ENCODE data around the gene TMEM258. TPM values are rescaled to one million over a fixed set of nuclear protein-coding genes. Genes with fewer than 3 reads are reported as not detected.

Gene TMEM258
- total RNA-seq, 5 donors from 2014 or later (not counting 1 experiment from before 2014, with no cell fraction given) = 68.1 to 96.0 (median 87.8) TPM

- 100% methylated on average over 1 of the region's 2 CpGs for WGBS (ENCODE audit: insufficient coverage)
- H3K9me3 Mint-ChIP-seq = no peaks in the 10 kb centered on the region
- H3K27me3 Mint-ChIP-seq = no peaks in the 10 kb centered on the region
- H3K4me1 Mint-ChIP-seq = peaks cover 0 to 7% (median 5%) of the 10 kb centered on the region in 3 donors
- ChIA-PET POLR2A (no interaction called here), CTCF (interaction anchor here in 1 of 2 donors (1.4 to 3.3 kb wide), 3 partner anchors 15 to 282 kb away, joined by 3 to 21 read pairs (median 8); no protein-coding TSS in a partner anchor)
- H3K4me3 Mint-ChIP-seq = no peak overlapping the region
- no peak for DNase-seq
- Histone ChIP-seq H3K4me3 (ENCODE audit: control insufficient read depth in 1 of 2, extremely low read depth in 1 of 2, low read length in 1 of 2) (no peak overlapping the region), H3K36me3 (ENCODE audit: control insufficient read depth in 2 of 2, extremely low read depth in 1 of 2, insufficient read depth in 1 of 2, low read length in 1 of 2) (peaks cover 4 to 6% of the 10 kb centered on the region in 2 donors), H3K27ac (ENCODE audit: low read length) (no peak overlapping the region), H3K9me3 (no peaks in the 10 kb centered on the region), H3K4me1 (ENCODE audit: control insufficient read depth in 1 of 2, extremely low read depth in 1 of 2, insufficient read depth in 2 of 2, low read length in 2 of 2) (no peaks in the 10 kb centered on the region), H3K27me3 (replicated peaks in 1 of 2; ENCODE audit: control insufficient read depth in 2 of 2, extremely low read depth in 1 of 2, insufficient read depth in 2 of 2, low read length in 1 of 2) (no peaks in the 10 kb centered on the region)
- no peak overlapping the region for H3K27ac Mint-ChIP-seq
- ATAC-seq (replicated peaks in 1 of 4) = no peak
- H3K36me3 Mint-ChIP-seq = peaks cover 8% of the 10 kb centered on the region
These were observed 7.4 kb upstream of the TMEM258 start for GRCh38 chr11:61799665-61800284.

GRCh38 chr11:61797263-61797944, 5.0 kb upstream of the TMEM258 start:
- Histone ChIP-seq H3K4me1 (ENCODE audit: control insufficient read depth in 1 of 2, extremely low read depth in 1 of 2, insufficient read depth in 2 of 2, low read length in 2 of 2) (peaks cover 6 to 9% of the 10 kb centered on the region in 2 experiments), H3K27me3 (replicated peaks in 1 of 2; ENCODE audit: control insufficient read depth in 2 of 2, extremely low read depth in 1 of 2, insufficient read depth in 2 of 2, low read length in 1 of 2) (no peaks in the 10 kb centered on the region), H3K27ac (ENCODE audit: low read length) (no peak overlapping the region), H3K9me3 (no peaks in the 10 kb centered on the region), H3K4me3 (ENCODE audit: control insufficient read depth in 1 of 2, extremely low read depth in 1 of 2, low read length in 1 of 2) (no peak overlapping the region), H3K36me3 (ENCODE audit: control insufficient read depth in 2 of 2, extremely low read depth in 1 of 2, insufficient read depth in 1 of 2, low read length in 1 of 2) (peaks cover 4 to 6% of the 10 kb centered on the region in 2 donors)
- DNase-seq = peak in 34 of 35 experiments; percentile 42 to 88 (median 66)
- Mint-ChIP-seq H3K4me1 (peaks cover 7 to 18% (median 16%) of the 10 kb centered on the region in 3 donors), H3K27ac (no peak overlapping the region), H3K9me3 (no peaks in the 10 kb centered on the region), H3K4me3 (no peak overlapping the region), H3K36me3 (peaks cover 8% of the 10 kb centered on the region), H3K27me3 (no peaks in the 10 kb centered on the region)
- ATAC-seq (replicated peaks in 1 of 4) = no peak
- 91% methylated on average over 2 of the region's 3 CpGs for WGBS (ENCODE audit: insufficient coverage)
- ChIA-PET POLR2A (interaction anchor here (0.5 to 1.1 kb wide), 5 partner anchors 7 to 285 kb away, joined by 3 to 10 read pairs (median 5); no protein-coding TSS in a partner anchor), CTCF (interaction anchor here (0.6 to 3.3 kb wide), 41 partner anchors 9 to 1927 kb away, joined by 3 to 61 read pairs (median 4); partner anchors contain the start of genes FADS1 (in 1 of the 2), FADS2 (in 1 of the 2) and INCENP (in 1 of the 2))

- Mint-ChIP-seq H3K4me3 (no peak overlapping the region), H3K27ac (no peak overlapping the region), H3K27me3 (no peaks in the 10 kb centered on the region), H3K36me3 (peaks cover 8% of the 10 kb centered on the region), H3K9me3 (no peaks in the 10 kb centered on the region), H3K4me1 (peaks cover 16 to 29% (median 29%) of the 10 kb centered on the region in 3 donors)
- POLR2A ChIA-PET = no interaction called here
- peaks cover 8 to 20% of the 10 kb centered on the region in 2 experiments for H3K4me1 ChIP-seq (ENCODE audit: control insufficient read depth in 1 of 2, extremely low read depth in 1 of 2, insufficient read depth in 2 of 2, low read length in 2 of 2)
- H3K27ac ChIP-seq (ENCODE audit: low read length) = no peak overlapping the region
- DNase-seq (no peak), ATAC-seq (replicated peaks in 1 of 4) (no peak)
- WGBS (ENCODE audit: insufficient coverage) = 96% methylated on average over 16 of the region's 18 CpGs
- no peak overlapping the region for H3K4me3 ChIP-seq (ENCODE audit: control insufficient read depth in 1 of 2, extremely low read depth in 1 of 2, low read length in 1 of 2)
- H3K36me3 ChIP-seq (ENCODE audit: control insufficient read depth in 2 of 2, extremely low read depth in 1 of 2, insufficient read depth in 1 of 2, low read length in 1 of 2) = peaks cover 0 to 4% of the 10 kb centered on the region in 2 donors
- H3K27me3 ChIP-seq (replicated peaks in 1 of 2; ENCODE audit: control insufficient read depth in 2 of 2, extremely low read depth in 1 of 2, insufficient read depth in 2 of 2, low read length in 1 of 2) = no peaks in the 10 kb centered on the region
- no peaks in the 10 kb centered on the region for H3K9me3 ChIP-seq
- CTCF ChIA-PET = interaction anchor here (1.1 to 3.2 kb wide), 4 partner anchors 286 to 312 kb away, joined by 3 to 61 read pairs (median 4); no protein-coding TSS in a partner anchor
These were observed 3.6 kb upstream of the TMEM258 start for GRCh38 chr11:61795876-61796526.

- CTCF ChIA-PET = interaction anchor here in 1 of 2 donors (1.2 kb wide), 1 partner anchor 286 kb away, joined by 4 read pairs; no protein-coding TSS in a partner anchor
- WGBS (ENCODE audit: insufficient coverage) = 95% methylated on average over 12 of the region's 12 CpGs
- no peaks in the 10 kb centered on the region for H3K9me3 Mint-ChIP-seq
- no peaks in the 10 kb centered on the region for H3K27me3 Mint-ChIP-seq
- Histone ChIP-seq H3K27me3 (replicated peaks in 1 of 2; ENCODE audit: control insufficient read depth in 2 of 2, extremely low read depth in 1 of 2, insufficient read depth in 2 of 2, low read length in 1 of 2) (no peaks in the 10 kb centered on the region), H3K36me3 (ENCODE audit: control insufficient read depth in 2 of 2, extremely low read depth in 1 of 2, insufficient read depth in 1 of 2, low read length in 1 of 2) (peaks cover 0 to 4% of the 10 kb centered on the region in 2 donors), H3K4me3 (ENCODE audit: control insufficient read depth in 1 of 2, extremely low read depth in 1 of 2, low read length in 1 of 2) (no peak overlapping the region), H3K9me3 (no peaks in the 10 kb centered on the region), H3K27ac (ENCODE audit: low read length) (no peak overlapping the region), H3K4me1 (ENCODE audit: control insufficient read depth in 1 of 2, extremely low read depth in 1 of 2, insufficient read depth in 2 of 2, low read length in 2 of 2) (peaks cover 8 to 25% of the 10 kb centered on the region in 2 experiments)
- ATAC-seq (replicated peaks in 1 of 4) (no peak), DNase-seq (no peak)
- POLR2A ChIA-PET = no interaction called here
- H3K4me1 Mint-ChIP-seq = peaks cover 16 to 32% (median 29%) of the 10 kb centered on the region in 3 donors
- H3K4me3 Mint-ChIP-seq = no peak overlapping the region
- no peak overlapping the region for H3K27ac Mint-ChIP-seq
- H3K36me3 Mint-ChIP-seq = peaks cover 7% of the 10 kb centered on the region
These were observed 3.1 kb upstream of the TMEM258 start for GRCh38 chr11:61795459-61795858.

- Mint-ChIP-seq H3K27me3 (no peaks in the 10 kb centered on the region), H3K9me3 (no peaks in the 10 kb centered on the region), H3K4me3 (peak overlapping the region in 1 of 3 donors; percentile 9), H3K27ac (no peak overlapping the region), H3K4me1 (peaks cover 23 to 39% (median 37%) of the 10 kb centered on the region in 3 donors), H3K36me3 (peaks cover 12% of the 10 kb centered on the region)
- Histone ChIP-seq H3K27me3 (replicated peaks in 1 of 2; ENCODE audit: control insufficient read depth in 2 of 2, extremely low read depth in 1 of 2, insufficient read depth in 2 of 2, low read length in 1 of 2) (no peaks in the 10 kb centered on the region), H3K4me1 (ENCODE audit: control insufficient read depth in 1 of 2, extremely low read depth in 1 of 2, insufficient read depth in 2 of 2, low read length in 2 of 2) (peaks cover 8 to 25% of the 10 kb centered on the region in 2 experiments), H3K36me3 (ENCODE audit: control insufficient read depth in 2 of 2, extremely low read depth in 1 of 2, insufficient read depth in 1 of 2, low read length in 1 of 2) (peaks cover 0 to 12% of the 10 kb centered on the region in 2 donors), H3K4me3 (ENCODE audit: control insufficient read depth in 1 of 2, extremely low read depth in 1 of 2, low read length in 1 of 2) (no peak overlapping the region), H3K9me3 (no peaks in the 10 kb centered on the region), H3K27ac (ENCODE audit: low read length) (no peak overlapping the region)
- DNase-seq (no peak), ATAC-seq (replicated peaks in 1 of 4) (no peak)
- 100% methylated on average over 1 of the region's 4 CpGs for WGBS (ENCODE audit: insufficient coverage)
- ChIA-PET POLR2A (no interaction called here), CTCF (no interaction called here)
These were observed 2.2 kb upstream of the TMEM258 start for GRCh38 chr11:61794579-61794978.

GRCh38 chr11:61793829-61794204, 1.4 kb upstream of the TMEM258 start:
- ATAC-seq (replicated peaks in 1 of 4) = no peak
- peaks cover 8 to 25% of the 10 kb centered on the region in 2 experiments for H3K4me1 ChIP-seq (ENCODE audit: control insufficient read depth in 1 of 2, extremely low read depth in 1 of 2, insufficient read depth in 2 of 2, low read length in 2 of 2)
- DNase-seq = no peak
- H3K27me3 ChIP-seq (replicated peaks in 1 of 2; ENCODE audit: control insufficient read depth in 2 of 2, extremely low read depth in 1 of 2, insufficient read depth in 2 of 2, low read length in 1 of 2) = no peaks in the 10 kb centered on the region
- H3K4me1 Mint-ChIP-seq = peaks cover 27 to 42% (median 40%) of the 10 kb centered on the region in 3 donors
- H3K9me3 ChIP-seq = no peaks in the 10 kb centered on the region
- peak overlapping the region; percentile 83 to 98 (median 89) for H3K4me3 Mint-ChIP-seq
- no peaks in the 10 kb centered on the region for H3K9me3 Mint-ChIP-seq
- no peak overlapping the region for H3K27ac ChIP-seq (ENCODE audit: low read length)
- peaks cover 0 to 20% of the 10 kb centered on the region in 2 donors for H3K36me3 ChIP-seq (ENCODE audit: control insufficient read depth in 2 of 2, extremely low read depth in 1 of 2, insufficient read depth in 1 of 2, low read length in 1 of 2)
- H3K27me3 Mint-ChIP-seq = no peaks in the 10 kb centered on the region
- H3K27ac Mint-ChIP-seq = no peak overlapping the region
- CTCF ChIA-PET = interaction anchor here (0.5 to 2.1 kb wide), 4 partner anchors 103 to 314 kb away, joined by 3 to 9 read pairs (median 4); no protein-coding TSS in a partner anchor
- WGBS (ENCODE audit: insufficient coverage) = 60% methylated on average over 2 of the region's 3 CpGs
- POLR2A ChIA-PET = interaction anchor here in 1 of 2 donors (0.6 kb wide), 1 partner anchor 172 kb away, joined by 3 read pairs; no protein-coding TSS in a partner anchor
- H3K36me3 Mint-ChIP-seq = peaks cover 20% of the 10 kb centered on the region
- no peak overlapping the region for H3K4me3 ChIP-seq (ENCODE audit: control insufficient read depth in 1 of 2, extremely low read depth in 1 of 2, low read length in 1 of 2)
